NCI-H2029 (cell line): Measurements from ENCODE around the gene PIGP.
"Not testable (repeated sequence)": the region's sequence is repeated elsewhere in the genome, so short reads cannot be mapped to it uniquely, and the experiment has no call there.

Experiments
- DNase-seq: peaks from one replicate; lab custom pipeline; 2025; lab: John Stamatoyannopoulos, UW

The PIGP gene

GRCh38 chr21:37044643-37045042, 28.2 kb downstream of the PIGP start:
- DNase-seq = no peak

GRCh38 chr21:37043818-37044217, 29.1 kb downstream of the PIGP start:
- DNase-seq = no peak

GRCh38 chr21:37041706-37042271, 31.1 kb downstream of the PIGP start:
- DNase-seq = no peak

GRCh38 chr21:37040212-37040611, 32.7 kb downstream of the PIGP start:
- DNase-seq = no peak

- DNase-seq = no peak
These were observed 33.3 kb downstream of the PIGP start for GRCh38 chr21:37039411-37040075.

- no peak for DNase-seq
These were observed 36.7 kb downstream of the PIGP start for GRCh38 chr21:37036177-37036576.

- not testable (repeated sequence) for DNase-seq
These were observed 38.5 kb downstream of the PIGP start for GRCh38 chr21:37034394-37034793.

GRCh38 chr21:37032877-37033471, 39.9 kb downstream of the PIGP start:
- no peak for DNase-seq

GRCh38 chr21:37032293-37032692, 40.6 kb downstream of the PIGP start:
- DNase-seq = no peak

GRCh38 chr21:37030864-37031263, 42.0 kb downstream of the PIGP start:
- no peak for DNase-seq

- no peak for DNase-seq
These were observed 44.3 kb downstream of the PIGP start for GRCh38 chr21:37028570-37028969.

- no peak for DNase-seq
These were observed 46.4 kb downstream of the PIGP start for GRCh38 chr21:37026499-37026898.

GRCh38 chr21:37017951-37018679, 54.8 kb downstream of the PIGP start:
- DNase-seq = no peak
